Nephron (organoid): Measurements from ENCODE around the gene DTNBP1.
"Not testable (repeated sequence)": the region's sequence is repeated elsewhere in the genome, so short reads cannot be mapped to it uniquely, and the experiment has no call there.

Source experiments
- H3K27ac Mint-ChIP-seq, 3 experiments: 2 replicates each; pipeline ENCODE4 v1.8.0; 2020; ENCODE audit warnings: mixed read lengths in 3 of 3, mild to moderate bottlenecking in 2 of 3, moderate library complexity in 1 of 3
- H3K27me3 Mint-ChIP-seq: 2 replicates; pipeline ENCODE4 v1.8.0; 2021; ENCODE audit warnings: low read depth, mild to moderate bottlenecking, moderate library complexity, mixed read lengths
- H3K36me3 Mint-ChIP-seq: 2 replicates; pipeline ENCODE4 v1.8.0; 2020; ENCODE audit warnings: low read depth, mixed read lengths
- H3K4me1 Mint-ChIP-seq: 2 replicates; pipeline ENCODE4 v1.8.0; 2020; ENCODE audit warnings: mixed read lengths
- H3K4me3 Mint-ChIP-seq, 3 experiments: 2 replicates each; pipeline ENCODE4 v1.8.0; 2020; ENCODE audit warnings: mild to moderate bottlenecking in 3 of 3, mixed read lengths in 3 of 3, moderate library complexity in 2 of 3
- H3K9me3 Mint-ChIP-seq: 2 replicates; pipeline ENCODE4 v1.8.0; 2020; ENCODE audit warnings: mixed read lengths
- CTCF ChIP-seq, 3 experiments: fragments of 200-600 bp; sonication (generic); IDR thresholded peaks; one replicate each; pipeline ENCODE4 v1.5.0; 2021; ENCODE audit warnings: antibody characterized with exemption in 3 of 3; ENCODE audit not compliant: unreplicated experiment in 3 of 3

DTNBP1 gene

GRCh38 chr6:15657290-15657689 lies 5.5 kb downstream of the DTNBP1 start:
- Mint-ChIP-seq H3K27me3 (no peaks in the 10 kb centered on the region), H3K27ac (no peak overlapping the region)

GRCh38 chr6:15656145-15656544 lies 6.7 kb downstream of the DTNBP1 start:
- H3K27ac Mint-ChIP-seq = no peak overlapping the region
- no peaks in the 10 kb centered on the region for H3K4me1 Mint-ChIP-seq
- no peaks in the 10 kb centered on the region for H3K9me3 Mint-ChIP-seq
- H3K27me3 Mint-ChIP-seq = no peaks in the 10 kb centered on the region
- peaks cover under 1% of the 10 kb centered on the region for H3K36me3 Mint-ChIP-seq
- TF ChIP-seq CTCF (IDR thresholded peaks at IDR 0.05; ENCODE audit: unreplicated experiment in 3 of 3) = no peak
- no peak overlapping the region for H3K4me3 Mint-ChIP-seq

More at GRCh38 chr6:15657290-15657689, 5.5 kb downstream of the DTNBP1 start:
- no peaks in the 10 kb centered on the region for H3K4me1 Mint-ChIP-seq
- H3K9me3 Mint-ChIP-seq = no peaks in the 10 kb centered on the region
- no peak for TF ChIP-seq CTCF (IDR thresholded peaks at IDR 0.05; ENCODE audit: unreplicated experiment in 3 of 3)
- H3K4me3 Mint-ChIP-seq = no peak overlapping the region
- no peaks in the 10 kb centered on the region for H3K36me3 Mint-ChIP-seq

- Mint-ChIP-seq H3K4me3 (no peak overlapping the region), H3K9me3 (no peaks in the 10 kb centered on the region), H3K27ac (no peak overlapping the region), H3K27me3 (no peaks in the 10 kb centered on the region), H3K4me1 (no peaks in the 10 kb centered on the region), H3K36me3 (peaks cover 10% of the 10 kb centered on the region)
- no peak for TF ChIP-seq CTCF (IDR thresholded peaks at IDR 0.05; ENCODE audit: unreplicated experiment in 3 of 3)
These were observed 8.6 kb downstream of the DTNBP1 start for GRCh38 chr6:15654250-15654649.

DNA sequence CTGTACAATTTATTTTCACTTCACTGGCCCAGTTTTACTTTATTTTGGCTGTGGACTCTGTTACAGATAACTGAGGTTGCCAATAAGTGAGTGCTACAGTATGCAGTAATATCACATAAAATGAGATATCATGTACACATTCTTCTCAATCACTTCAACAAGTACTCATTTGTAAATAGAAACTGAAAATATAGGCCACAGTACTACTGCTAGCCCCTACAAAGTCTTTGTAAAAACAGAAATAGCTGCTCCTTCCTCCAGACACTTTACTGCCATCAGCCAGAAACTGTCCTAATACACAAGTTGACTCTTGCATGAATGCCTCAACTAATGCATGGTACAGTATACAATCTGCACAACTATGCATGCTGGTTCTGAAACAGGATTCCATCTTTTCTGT lies 9.2 kb downstream of the DTNBP1 start:
- H3K9me3 Mint-ChIP-seq = no peaks in the 10 kb centered on the region
- no peak for TF ChIP-seq CTCF (IDR thresholded peaks at IDR 0.05; ENCODE audit: unreplicated experiment in 3 of 3)
- H3K27ac Mint-ChIP-seq = no peak overlapping the region
- no peaks in the 10 kb centered on the region for H3K27me3 Mint-ChIP-seq
- no peak overlapping the region for H3K4me3 Mint-ChIP-seq
- H3K36me3 Mint-ChIP-seq = peaks cover 17% of the 10 kb centered on the region
- no peaks in the 10 kb centered on the region for H3K4me1 Mint-ChIP-seq

GRCh38 chr6:15650004-15650559 lies 12.7 kb downstream of the DTNBP1 start:
- not testable (repeated sequence) for H3K4me1 Mint-ChIP-seq, H3K4me3 Mint-ChIP-seq, H3K27me3 Mint-ChIP-seq, H3K27ac Mint-ChIP-seq
- Mint-ChIP-seq H3K9me3 (peaks cover 29% of the 10 kb centered on the region), H3K36me3 (peaks cover 51% of the 10 kb centered on the region)

DNA sequence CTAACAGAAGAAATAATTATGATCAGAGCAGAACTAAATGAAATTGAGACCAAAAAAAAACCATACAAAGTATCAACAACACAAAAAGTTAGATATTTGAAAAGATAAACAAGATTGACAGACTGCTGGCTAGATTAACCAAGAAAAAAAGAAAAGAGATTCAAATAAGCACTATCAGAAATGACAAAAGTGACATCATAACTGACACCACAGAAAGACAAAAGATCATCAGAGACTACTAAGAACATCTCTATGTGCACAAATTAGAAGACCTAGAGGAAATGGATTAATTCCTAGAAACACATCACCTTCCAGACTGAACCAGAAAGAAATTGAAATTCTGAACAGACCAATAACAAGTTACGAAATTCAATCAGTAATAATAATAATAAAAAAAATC lies 17.9 kb downstream of the DTNBP1 start:
- Mint-ChIP-seq H3K4me3 (no peak overlapping the region), H3K9me3 (peaks cover 70% of the 10 kb centered on the region), H3K27ac (no peak overlapping the region), H3K36me3 (peaks cover 94% of the 10 kb centered on the region), H3K27me3 (no peaks in the 10 kb centered on the region), H3K4me1 (no peaks in the 10 kb centered on the region)
- TF ChIP-seq CTCF (IDR thresholded peaks at IDR 0.05; ENCODE audit: unreplicated experiment in 3 of 3) = no peak
